ENCODE data around the gene ATN1.

DNA sequence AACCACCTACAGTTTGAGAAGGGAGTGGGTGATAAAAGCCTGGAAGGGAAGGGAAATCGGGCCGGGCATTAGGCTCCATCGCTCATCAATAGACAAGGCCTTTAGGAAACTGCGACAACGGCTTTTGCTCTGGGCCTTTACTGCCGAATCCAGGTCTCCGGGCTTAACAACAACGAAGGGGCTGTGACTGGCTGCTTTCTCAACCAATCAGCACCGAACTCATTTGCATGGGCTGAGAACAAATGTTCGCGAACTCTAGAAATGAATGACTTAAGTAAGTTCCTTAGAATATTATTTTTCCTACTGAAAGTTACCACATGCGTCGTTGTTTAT is 15.6 kb downstream of the ATN1 start:
- no peak for TF ChIP-seq POLR2A (IDR thresholded peaks at IDR 0.05)
- TF ChIP-seq, protein P1, sequence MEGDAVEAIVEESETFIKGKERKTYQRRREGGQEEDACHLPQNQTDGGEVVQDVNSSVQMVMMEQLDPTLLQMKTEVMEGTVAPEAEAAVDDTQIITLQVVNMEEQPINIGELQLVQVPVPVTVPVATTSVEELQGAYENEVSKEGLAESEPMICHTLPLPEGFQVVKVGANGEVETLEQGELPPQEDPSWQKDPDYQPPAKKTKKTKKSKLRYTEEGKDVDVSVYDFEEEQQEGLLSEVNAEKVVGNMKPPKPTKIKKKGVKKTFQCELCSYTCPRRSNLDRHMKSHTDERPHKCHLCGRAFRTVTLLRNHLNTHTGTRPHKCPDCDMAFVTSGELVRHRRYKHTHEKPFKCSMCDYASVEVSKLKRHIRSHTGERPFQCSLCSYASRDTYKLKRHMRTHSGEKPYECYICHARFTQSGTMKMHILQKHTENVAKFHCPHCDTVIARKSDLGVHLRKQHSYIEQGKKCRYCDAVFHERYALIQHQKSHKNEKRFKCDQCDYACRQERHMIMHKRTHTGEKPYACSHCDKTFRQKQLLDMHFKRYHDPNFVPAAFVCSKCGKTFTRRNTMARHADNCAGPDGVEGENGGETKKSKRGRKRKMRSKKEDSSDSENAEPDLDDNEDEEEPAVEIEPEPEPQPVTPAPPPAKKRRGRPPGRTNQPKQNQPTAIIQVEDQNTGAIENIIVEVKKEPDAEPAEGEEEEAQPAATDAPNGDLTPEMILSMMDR (IDR thresholded peaks at IDR 0.05): no peak

All from body of pancreas (tissue), 4 donors.